CD4-positive, alpha-beta T cell treated with Interleukin-4 for 4 hours (primary cell): ENCODE results near the gene METTL21C.
A peak's percentile ranks its signal among the peaks of the same experiment; 100 is the strongest.

Experiments used
- DNase-seq: peaks from one replicate; pipeline ENCODE4 v3.0.0-alpha.2; 2020

METTL21C gene

DNA sequence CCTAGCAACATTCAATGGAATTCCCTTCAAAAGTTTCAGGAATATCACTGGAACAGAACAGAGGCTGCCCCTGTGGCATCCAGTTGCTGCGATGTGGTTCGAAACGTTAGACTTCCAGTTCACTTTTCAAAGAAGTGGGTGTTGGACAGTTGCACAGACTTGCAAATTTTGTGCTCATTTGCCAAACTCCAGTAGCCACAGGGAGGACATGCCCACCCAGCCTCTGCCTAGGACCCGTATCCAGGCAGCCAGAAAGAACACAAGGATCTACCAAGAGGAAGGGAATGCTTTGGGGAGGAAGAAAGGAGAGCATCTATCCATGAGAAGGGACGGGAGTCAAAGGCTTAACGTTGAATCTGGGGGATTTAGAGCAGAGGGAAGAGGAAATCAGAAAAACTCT is at the start of gene METTL21C:
Gene METTL21C (minus strand): TSS at position 108 of the 400 bp plus-strand sequence. CDS start 546 bp downstream, outside the sequence.
- no peak for DNase-seq

DNA sequence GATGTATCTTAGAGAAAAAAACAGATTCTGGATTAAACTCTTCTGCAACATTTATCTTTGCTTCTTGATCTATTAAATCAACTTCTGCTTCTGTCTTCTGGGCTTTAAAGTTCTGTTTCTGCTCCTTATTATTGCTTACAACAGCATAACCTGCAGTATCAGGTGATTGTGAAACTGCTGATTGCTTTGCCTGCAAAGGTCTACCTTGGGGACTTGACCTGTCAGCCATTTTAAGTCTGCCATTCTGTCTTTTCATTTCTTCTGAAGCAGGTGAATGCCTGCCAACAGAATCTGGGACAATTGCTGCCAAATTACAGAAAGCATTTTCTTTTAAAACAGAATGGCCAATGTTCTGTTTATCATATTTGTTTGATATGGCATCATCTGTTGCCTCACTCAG is 47.7 kb upstream of the METTL21C start:
- DNase-seq: no peak

DNA sequence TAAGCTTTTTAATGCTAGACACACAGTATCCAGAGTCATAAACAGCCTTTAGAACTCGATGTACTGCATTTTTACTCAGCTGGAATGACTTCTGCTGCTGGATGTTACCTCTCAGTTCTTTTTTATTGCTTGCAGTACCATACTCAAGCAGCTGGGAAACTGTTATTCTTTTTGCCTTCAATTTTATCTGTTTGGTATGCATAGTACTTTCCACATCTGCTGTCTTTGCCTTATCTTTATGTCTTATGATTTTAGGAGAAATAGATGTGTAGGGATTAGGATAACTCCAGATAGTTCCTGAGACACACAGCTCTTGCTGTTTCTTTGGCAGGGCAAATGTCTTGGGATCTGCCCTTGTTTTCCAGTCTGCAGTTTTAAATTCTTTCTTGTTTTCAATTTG is 47.3 kb upstream of the METTL21C start:
- DNase-seq: no peak

DNA sequence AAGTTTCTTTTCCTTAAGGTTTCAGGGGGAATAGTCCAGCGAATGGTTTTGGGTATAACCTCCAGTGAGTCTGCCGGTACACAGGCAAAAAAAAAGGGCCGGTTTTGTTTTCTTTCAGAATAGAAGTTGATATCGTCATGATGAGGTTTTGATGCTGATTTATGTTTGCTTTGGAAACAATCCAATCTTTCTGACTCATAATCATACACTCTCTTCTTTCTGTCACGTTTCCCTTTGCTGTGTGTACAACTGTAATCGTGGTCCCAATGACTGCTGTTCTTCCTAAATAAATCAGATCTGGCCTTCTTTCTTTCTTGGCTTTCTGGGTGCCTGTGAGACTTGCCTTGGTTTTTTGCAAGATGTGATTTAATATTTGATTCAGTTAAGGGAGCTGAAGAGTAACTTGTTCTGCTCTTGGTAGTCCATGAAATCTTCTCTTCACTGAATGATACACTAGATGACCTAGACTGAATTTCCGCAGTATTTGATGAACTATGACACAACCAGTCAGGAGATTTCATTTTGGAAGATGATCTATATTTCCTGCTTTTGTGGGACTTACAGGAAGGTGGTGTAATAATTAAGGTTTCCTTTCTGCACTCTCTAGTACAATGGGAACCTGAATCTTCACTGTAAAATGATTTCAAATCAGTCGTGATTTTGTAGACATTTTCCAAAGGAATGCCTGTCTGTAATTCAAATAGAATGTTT is 34.9 kb upstream of the METTL21C start:
- no peak for DNase-seq

DNA sequence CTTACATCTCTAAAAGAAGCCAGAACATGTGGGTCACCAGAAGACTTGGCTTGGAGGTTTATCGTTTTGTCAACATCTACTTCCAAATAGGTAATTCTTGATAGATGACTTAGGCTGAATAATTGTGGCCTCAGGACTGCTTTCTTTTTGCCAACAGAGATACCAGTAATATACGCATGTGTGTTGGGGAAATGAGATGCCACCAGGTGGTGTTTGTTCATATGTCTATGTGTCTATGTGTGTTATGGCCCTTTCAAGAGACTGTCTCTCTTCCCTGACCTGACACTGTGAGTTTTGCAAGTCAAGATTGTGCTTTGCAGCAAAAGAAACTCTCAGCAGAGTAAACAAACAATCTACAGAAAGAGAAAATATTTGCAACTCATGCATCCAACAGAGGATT is 31.6 kb upstream of the METTL21C start:
- no peak for DNase-seq

DNA sequence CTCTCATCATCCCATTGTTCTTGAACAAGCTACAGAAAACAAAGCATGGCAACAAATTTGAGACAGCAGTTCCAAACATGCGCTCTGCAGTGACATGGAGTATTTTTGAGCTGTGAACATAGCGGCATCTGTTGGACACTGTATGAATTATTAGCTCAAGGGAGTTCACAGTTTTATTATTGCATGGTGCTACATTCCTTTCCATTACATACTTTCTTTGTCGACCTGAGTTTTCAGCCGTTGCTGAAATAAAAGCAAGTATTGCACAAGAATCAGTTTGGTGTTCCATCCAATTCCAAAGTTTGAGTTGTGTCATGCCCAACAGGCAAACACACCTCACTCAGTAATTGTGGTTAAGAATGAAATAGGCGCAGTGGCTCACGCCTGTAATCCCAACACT is 30.1 kb upstream of the METTL21C start:
- DNase-seq: peak; percentile 10

DNA sequence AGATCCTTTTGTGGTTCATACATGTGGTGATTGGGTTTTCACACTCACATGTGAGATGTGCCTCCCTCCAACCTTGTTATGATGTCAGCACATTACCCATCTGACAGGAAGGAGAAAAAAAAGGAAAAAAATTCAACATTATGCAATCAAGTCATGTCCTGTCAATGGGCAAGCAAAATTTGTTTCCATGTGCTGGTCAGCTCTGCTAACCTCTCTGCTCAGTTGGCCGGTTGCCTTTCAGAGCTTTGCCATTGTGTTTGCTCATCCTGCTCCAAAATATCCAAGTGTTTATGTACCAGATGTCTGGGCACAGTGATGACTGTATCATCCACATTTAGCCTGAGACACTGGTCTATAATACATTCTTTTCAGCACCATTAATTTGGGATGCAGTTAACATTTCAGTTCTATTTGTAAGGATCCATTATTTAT is 27.0 kb upstream of the METTL21C start:
- peak; percentile 4 for DNase-seq

DNA sequence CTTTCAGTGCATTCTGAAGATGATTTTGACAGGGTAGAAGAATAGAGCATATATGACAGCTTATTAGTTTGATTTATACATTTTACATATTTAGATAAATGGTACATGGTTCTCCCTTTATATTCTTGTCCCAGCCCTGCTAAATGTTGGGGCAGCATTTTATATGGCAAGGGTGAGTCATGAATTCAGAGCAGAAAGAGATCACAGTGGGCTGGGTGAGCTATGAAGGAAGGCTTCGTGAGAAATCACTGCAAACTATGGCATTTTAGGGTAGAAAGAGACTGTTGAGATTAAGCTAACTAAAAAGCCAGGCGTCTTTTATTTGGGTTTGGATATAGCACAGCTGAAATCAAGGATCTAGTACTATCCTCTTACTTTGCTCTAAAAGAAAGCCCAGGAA is 23.9 kb upstream of the METTL21C start:
- DNase-seq: no peak

DNA sequence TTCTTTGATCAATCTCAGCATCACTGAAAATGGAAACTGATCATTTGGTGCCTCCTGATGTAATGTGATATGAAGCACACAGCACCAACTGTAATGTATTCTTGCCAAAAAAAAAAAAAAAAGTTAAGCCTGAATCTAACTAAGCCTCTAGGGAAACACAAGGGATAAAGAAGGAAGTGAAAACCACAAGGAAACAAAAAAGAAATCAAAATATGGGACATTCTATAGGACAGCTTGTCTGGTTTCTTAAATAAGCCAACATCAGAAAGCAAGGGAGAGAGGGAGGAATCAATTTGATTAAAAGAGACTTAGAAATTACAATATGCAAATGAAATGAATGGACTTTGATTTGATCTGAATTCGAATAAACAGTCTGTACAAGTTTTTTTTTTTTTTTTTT is 20.6 kb upstream of the METTL21C start:
- no peak for DNase-seq

DNA sequence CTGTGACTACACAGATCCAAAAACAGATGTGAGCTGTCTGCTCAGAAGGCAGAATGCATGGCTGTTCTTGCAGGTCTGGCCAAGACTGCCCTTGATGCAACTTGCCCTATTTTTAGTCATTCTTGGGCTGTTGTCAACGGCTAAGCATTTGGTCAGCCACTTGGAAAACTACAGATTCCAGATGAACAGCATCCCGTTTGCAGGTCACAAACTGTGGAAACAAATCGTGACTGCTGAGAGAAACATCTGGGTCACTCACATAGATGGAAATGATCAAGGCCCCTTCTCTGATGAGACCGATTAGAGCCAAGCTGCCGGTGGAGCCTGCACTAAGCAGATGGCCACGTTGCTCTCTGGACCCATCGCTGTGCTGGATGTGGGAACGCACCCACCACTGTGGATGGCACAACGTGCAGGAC is 15.4 kb upstream of the METTL21C start:
- no peak for DNase-seq

DNA sequence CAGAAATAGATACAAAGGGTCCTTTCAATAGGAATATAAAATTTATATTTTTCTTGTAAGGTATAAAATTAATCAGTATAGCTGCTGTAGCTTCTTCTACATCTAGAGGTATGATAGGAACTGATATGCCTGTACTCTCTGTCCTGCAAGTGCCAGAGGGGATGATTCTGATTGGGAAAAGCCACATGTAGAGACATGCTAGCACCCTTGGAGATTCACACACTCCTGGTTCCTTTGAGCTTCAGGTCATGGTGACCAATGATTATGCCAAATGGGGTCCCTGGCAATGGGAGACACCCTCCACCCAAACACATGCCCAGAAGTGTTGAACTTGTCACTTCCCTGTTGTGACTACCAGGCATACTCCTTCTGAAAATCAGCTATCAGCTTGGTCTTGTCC is 14.7 kb upstream of the METTL21C start:
- no peak for DNase-seq

DNA sequence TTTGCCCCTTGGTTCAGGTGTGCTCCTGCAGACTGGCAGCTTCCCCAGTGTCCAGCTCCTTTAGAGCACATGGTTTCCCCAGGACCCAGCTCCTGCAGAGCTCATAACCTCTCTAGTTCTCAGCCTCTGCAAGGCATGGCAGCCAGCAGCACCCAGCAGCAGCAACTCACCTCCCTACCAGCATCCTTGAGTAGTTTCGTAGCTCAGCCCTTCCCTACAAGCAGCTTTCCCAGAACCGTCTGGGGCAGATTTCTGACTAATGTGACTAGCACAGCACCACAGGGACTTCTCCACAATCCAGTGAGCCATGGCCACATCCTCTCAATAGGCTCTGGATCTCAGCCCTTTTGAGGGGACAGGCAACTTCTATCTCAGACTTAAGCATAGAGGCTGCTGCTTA is 14.1 kb upstream of the METTL21C start:
- DNase-seq: no peak

DNA sequence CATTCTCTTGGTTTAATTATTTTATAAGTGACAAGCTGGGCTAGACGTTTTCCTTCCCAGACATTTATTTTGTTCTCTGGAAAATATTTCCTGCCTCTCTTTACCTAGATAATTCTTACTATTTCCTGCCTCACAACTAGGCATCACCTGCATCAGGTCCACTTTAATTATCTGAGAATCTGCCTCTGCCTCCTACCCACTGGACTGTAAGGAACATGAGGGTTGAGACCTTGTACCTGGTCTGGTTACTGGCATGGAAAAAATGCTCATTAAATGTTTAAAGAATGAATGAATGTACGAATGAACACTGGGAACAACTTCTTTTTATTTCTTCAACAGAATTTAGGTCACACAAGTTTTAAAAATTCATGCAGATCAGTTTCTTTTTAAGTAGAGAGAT is 13.4 kb upstream of the METTL21C start:
- no peak for DNase-seq

DNA sequence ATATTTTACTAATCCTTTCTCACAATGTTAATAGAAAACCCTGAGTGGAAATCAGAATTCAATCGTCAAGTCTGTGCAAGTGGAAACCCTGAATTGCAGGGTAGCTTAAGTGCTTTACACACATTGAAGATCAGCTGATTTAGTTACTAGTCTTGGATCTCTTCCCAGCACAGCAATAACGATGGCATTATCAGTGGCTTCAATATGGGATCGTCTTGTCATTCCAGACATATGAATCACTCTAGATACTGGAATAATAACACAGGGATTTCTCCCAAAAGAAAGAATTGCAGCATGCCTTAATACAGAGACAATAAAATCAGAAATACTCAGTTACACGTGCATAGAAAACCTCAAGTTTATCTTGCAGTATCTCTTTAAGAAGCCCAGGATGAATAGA is 12.6 kb upstream of the METTL21C start:
- no peak for DNase-seq

DNA sequence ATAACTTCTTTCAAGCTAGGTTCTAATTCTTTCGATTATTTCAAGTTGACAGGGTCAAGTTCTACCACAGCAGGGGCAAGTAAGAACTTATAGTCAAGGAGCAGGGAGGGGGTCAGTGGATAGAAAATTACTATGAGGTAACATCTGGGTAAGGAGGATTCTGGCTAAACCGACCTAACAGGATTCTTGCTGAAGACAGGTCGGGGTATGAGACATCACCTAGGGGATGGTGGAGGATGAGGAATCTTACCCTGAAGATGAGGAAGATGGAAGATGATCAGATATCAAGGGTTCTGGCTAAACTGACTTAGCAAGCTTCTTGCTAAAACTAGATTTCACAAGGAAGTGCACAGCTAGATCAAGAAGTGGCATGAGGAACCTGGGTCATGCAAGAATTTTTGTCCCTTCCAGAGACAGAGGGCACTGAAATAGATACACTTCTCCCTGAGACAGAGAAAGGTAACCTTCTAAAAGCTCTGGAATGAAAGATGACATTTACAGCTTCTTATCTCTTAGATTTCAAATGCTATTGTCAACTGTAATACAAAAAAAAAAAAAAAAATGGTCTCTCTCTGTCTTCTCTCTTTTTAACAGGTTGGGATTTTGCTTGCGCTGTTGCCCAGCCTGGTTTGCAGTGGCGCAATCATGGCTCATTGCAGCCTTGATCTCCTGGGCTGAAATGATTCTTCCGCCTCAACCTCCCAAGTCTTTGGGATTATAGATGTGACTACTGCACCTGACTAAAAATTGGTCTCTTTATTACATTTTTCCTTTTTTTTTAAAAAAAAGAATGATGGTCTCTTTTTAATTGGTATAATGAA is 9.6 kb upstream of the METTL21C start:
- DNase-seq: no peak

DNA sequence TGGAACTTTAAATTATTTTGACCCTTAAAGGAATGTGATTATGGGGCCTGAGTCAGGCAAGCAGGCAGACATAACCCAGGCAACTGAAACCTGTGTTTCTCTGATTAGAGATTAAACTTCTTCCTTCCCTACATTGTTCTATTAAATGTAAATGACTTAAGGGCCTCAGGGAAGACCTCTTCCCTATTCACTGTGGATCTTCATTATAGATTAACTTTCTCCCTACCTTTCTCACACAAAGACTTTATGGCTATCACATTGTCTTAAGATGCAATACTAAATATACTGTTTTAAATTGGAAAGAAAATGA is 8.8 kb upstream of the METTL21C start:
- no peak for DNase-seq

DNA sequence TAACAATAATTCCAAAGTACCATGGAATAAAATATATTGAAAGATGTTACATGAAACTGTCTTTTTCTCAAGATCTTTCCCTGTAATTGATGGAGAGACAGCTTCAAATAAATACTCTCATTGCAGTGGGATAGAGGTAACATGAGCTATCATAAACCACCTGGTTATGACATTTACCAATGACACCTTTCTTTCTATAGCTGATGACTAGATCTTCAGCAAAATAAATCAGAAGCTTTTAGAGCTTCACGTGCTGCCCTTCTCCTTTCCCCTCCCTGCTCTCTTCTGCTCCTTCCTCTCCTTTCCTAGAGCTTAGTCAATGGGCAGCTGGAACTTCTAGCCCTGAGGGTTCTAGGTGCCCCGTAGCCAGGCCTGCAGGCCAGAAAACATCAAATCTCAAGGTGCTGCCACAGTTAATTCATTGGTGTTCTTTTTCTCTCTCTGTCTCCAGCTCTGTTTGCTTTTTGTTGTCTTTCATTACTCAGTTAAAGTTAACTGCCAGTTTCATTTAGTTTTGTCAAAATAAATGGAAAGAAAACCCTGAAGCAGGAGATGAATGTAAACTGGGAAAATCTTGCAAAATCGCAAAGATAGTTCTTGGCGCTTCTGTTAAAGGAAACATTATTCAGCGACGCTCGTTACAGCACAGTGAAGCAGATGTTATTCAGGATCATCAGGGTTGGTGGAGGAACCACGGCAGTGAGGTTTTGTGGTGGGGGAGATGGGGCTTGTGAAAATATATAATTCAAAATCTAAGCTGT is 8.3 kb upstream of the METTL21C start:
- DNase-seq: no peak

DNA sequence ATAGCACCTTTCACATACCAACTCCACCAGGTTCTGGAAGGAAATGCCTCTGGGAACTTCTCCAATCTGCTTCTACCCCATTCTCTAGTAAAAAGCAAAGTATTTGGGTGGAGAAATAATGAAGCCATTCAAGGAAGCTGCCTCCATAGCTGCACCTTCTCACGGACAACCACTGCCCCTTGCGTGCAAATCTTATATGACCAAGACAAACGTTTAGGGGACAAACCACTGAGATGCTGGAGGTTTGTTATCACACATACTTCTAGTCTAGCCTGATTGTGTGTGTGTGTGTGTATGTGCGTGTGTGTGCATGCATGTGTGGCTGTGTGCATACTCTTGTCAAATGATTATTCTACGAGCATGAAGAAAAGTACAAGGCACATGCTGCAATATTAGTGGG is 6.5 kb upstream of the METTL21C start:
- no peak for DNase-seq

DNA sequence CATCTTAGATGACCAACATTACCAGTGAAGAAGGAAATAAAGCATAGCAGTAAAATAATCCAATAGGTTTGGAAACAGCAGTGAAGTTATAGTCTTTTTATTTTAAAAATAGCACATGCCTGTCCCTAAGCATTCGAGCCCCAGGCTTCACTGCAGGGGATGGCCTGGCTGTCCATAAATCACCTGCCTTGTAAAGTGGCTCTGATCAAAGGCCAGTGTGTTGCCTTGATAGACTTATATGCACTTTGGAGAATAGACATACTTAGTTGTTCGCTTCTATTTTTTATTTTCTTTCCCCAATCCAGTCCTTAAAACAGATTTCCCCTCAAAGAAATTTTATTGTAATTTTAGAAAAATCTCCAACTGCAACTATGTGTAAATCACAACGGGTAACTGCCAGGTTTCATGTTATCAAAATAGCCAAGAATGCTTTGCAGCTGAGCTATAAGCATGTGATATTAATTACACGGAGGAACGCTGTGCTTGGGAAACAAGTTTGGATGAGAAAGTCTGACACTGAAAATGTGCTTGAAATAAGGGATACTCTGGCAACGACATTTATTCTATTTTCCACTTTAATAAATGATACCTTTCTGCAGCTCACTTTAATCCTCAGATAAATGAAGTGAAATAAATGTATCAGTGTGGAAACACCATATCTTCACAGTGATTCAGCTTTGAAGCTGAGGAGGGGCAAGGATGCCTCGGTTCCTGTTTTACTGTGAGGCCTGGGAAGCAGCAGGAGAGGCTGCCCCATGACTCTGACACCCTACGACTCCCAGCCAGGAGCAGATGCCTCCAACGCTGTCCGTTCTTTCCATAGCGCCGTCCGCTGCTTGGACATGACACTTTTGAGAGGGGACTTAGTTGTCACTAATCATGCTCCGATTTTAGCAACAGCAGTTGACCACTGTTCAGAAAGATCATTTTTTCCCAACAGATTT is 5.5 kb upstream of the METTL21C start:
- DNase-seq: no peak

DNA sequence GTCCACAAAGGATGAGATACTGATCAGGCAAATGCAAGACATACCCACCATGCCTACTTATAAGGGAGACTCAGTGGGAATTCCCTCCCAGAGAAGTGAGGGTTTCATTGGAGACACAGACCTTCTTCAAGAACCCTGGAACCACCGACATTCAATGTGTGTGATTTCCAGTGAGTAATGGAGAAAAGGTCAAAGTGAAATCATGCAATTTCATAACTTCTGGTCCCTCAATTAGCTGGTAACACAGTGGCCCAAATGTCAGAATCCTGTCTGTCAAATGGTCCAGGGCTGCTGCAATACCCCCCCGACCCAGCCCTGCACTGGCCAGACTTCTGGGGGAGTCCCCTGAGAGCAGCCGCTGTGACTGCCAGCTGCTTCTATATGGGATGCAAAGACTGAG is 4.7 kb upstream of the METTL21C start:
- DNase-seq: no peak

DNA sequence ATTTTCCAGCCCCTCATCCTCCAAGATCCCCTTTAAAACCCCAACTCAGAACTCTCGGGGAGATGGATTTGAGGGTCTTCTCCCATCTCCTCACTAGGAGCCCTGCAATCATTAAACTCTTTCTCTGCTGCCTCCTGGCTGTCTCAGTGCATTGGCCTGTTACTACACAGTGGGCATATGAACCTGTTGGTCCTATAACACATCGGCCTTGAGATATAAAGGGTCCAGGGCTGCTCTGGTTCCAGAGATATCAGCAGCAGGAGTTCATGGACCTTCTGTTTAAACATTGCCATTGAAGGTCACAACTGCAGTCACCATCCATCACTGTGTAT is 3.8 kb upstream of the METTL21C start:
- no peak for DNase-seq

DNA sequence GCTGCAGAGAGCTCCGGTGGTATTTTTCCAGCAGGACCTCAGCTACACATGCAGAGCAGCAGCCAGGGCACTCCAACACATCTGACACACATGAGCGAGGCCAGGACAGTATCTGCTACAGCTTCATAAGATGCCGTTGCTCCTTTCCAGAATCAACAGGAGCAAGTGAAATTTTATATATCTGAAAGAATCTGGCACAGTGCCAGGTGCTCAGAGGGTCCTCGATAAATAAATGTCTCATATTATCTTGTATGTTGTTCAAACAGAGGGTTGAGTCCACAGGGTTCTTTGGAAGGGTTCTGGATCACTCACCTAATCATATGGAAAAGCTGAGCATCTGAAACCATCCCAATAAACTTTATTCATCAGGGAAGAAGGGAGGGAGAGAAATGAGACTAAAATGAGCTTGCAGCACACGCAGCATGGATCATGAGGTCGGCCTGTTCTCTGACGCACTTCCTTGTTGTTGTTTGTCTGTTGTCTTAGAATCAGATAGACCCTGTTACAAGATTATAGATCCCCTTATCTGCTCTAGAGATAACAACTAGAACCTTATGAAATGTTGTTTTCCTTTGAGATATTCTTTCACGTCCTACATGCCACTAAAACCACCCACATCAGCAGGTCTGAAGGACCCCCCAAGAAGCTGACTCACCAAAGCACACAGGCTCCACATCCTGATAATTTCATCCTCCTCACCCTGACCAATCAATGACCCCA is 3.2 kb upstream of the METTL21C start:
- no peak for DNase-seq
